ENCODE data around the gene MIER2.
"Not testable (repeated sequence)": the region's sequence is repeated elsewhere in the genome, so short reads cannot be mapped to it uniquely, and the experiment has no call there.

MIER2 gene, protein sequence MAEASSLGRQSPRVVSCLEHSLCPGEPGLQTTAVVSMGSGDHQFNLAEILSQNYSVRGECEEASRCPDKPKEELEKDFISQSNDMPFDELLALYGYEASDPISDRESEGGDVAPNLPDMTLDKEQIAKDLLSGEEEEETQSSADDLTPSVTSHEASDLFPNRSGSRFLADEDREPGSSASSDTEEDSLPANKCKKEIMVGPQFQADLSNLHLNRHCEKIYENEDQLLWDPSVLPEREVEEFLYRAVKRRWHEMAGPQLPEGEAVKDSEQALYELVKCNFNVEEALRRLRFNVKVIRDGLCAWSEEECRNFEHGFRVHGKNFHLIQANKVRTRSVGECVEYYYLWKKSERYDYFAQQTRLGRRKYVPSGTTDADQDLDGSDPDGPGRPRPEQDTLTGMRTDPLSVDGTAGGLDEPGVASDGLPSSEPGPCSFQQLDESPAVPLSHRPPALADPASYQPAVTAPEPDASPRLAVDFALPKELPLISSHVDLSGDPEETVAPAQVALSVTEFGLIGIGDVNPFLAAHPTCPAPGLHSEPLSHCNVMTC

DNA sequence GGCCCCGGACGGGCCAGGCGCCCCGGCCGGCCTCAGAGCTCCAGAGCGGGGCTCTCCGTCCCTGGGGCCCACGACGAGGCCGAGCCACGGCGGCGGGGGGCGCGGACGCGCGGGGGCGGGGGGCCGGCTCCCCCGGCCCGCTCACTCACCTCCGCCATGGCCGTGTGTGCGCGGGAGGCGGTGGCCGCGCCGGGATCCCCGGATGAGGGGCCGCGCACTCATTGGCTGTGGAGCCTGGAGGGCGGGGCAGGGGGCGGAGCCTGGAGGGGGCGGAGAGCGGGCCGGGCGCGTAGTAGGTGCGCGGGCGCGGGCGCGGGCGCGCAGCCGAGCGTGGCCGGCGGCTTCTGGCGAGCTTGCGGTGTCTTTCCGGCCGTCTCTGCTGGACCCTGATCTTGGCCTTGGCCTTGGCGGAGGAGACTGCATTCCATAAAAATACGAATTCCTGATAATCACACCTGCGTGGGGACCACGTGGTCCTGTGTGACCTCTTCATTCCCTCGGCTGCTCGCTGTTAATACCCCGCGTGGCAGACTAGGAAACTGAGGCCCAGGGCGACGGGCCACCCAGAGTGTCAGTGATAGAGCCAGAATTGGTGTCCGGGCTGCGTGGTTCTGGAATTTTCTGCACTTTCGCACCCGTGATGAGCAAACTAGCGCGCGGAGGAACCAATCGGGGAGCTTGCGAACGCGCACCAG, at the start of gene MIER2:
TSS of gene MIER2 (minus strand) at position 172 of the 695 bp plus-strand sequence. CDS start at position 158, 14 bp downstream.
- DNase-seq (ENCODE audit: low read depth) = peak; percentile 79
- TF ChIP-seq, protein P1, sequence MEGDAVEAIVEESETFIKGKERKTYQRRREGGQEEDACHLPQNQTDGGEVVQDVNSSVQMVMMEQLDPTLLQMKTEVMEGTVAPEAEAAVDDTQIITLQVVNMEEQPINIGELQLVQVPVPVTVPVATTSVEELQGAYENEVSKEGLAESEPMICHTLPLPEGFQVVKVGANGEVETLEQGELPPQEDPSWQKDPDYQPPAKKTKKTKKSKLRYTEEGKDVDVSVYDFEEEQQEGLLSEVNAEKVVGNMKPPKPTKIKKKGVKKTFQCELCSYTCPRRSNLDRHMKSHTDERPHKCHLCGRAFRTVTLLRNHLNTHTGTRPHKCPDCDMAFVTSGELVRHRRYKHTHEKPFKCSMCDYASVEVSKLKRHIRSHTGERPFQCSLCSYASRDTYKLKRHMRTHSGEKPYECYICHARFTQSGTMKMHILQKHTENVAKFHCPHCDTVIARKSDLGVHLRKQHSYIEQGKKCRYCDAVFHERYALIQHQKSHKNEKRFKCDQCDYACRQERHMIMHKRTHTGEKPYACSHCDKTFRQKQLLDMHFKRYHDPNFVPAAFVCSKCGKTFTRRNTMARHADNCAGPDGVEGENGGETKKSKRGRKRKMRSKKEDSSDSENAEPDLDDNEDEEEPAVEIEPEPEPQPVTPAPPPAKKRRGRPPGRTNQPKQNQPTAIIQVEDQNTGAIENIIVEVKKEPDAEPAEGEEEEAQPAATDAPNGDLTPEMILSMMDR (IDR thresholded peaks at IDR 0.05; ENCODE audit: low read length, missing control alignments) = no peak
- peak within 1 kb of the TSS; percentile 62 for H3K4me3 ChIP-seq (replicated peaks; ENCODE audit: low read depth, low read length)

DNA sequence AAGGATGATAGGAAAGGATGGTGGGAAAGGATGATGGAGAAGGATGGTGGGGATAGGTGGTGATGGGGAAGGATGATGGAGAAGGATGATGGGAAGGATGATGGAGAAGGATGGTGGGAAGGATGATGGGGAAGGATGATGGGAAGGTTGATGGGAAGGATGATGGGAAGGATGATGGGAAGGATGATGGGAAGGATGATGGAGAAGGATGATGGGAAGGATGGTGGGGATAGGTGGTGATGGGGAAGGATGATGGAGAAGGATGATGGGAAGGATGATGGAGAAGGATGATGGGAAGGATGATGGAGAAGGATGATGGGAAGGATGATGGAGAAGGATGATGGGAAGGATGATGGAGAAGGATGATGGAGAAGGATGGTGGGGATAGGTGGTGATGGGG, 49.0 kb upstream of the MIER2 start:
- not testable (repeated sequence) for H3K4me3 ChIP-seq (replicated peaks; ENCODE audit: low read depth, low read length); DNase-seq (ENCODE audit: low read depth)

DNA sequence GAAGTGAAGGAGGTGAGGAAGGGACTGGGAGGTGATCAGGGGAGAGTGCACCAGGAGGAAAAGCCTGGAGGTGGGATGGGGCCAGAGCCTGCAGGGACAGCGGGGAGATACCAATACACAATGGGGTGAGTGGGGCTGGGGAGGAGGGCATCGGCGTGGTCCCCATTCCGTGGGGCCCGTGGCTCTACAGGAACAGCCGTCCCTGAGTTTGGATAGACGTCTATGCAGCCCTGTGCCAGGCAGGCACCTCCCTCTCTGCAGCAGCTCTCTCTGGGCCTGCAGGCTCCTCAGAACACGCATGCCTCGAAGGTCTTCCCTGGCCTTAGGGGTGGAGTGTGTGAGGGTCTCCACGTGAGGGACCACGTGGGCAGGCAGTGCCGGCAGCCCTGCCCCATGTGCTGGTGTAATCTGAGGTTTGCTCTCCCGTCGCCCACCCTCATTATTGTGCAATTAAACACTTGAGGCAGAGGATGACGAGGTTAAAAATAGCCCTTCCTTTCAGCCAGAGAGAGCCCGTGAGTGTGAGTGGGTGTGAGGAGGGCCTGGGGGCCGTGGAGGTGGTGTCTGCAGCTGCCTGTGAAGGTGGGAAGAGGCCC, 47.9 kb upstream of the MIER2 start:
- H3K4me3 ChIP-seq (replicated peaks; ENCODE audit: low read depth, low read length) = no peak overlapping the region
- TF ChIP-seq, protein P1 (IDR thresholded peaks at IDR 0.05; ENCODE audit: low read length, missing control alignments) = no peak
- no peak for DNase-seq (ENCODE audit: low read depth)

DNA sequence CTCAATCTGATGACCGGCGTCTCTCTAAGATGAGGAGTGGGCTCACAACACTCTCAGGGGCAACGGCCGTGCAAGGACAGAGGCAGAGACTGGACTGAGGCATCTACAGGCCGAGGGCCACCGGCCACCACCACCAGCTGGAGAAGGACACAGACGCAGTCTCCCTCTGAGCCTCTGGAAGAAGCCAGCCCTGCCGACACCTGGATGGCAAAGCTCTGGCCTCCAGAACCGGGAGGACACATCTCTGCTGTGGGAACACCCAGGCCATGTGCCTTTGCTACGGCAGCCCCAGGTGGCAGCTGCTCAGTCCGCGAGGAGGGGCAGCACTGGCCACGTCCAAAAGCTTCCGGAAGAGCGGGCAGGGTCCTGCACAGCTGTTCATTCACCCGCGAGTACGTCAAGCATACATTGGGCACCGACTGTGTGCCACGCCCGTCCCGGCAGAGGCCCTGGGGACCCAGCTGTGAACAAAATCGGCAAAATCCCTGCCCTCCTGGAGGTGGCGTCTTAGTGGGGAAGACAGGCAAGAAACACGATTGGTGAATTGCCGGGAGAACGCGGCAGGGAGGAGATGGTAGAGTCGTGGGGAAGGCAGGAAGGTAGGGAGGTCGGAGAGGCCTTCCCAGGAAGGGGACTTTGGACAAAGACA, 47.3 kb upstream of the MIER2 start:
- TF ChIP-seq, protein P1 (IDR thresholded peaks at IDR 0.05; ENCODE audit: low read length, missing control alignments) = no peak
- no peak for DNase-seq (ENCODE audit: low read depth)

DNA sequence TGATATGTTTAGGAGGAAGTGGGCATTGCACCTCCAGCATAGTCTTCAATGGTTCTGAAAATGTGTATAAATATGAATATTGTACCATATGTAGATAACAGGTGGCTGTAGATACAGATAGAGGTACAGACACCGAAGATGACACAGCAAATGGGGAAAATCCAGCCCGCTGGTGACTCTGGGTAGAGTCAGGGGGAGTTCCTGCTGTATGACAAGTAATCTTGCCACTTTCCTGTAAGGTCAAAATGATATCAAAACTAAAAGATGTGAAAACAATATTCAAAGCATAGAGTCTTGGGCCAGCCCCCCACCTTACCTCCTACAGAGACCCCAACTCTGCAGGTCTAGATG, 46.6 kb upstream of the MIER2 start:
- TF ChIP-seq, protein P1 (IDR thresholded peaks at IDR 0.05; ENCODE audit: low read length, missing control alignments) = no peak
- DNase-seq (ENCODE audit: low read depth) = no peak
- no peak overlapping the region for H3K4me3 ChIP-seq (replicated peaks; ENCODE audit: low read depth, low read length)

More for the DNA sequence above, 47.3 kb upstream of the MIER2 start:
- H3K4me3 ChIP-seq (replicated peaks; ENCODE audit: low read depth, low read length) = no peak overlapping the region

DNA sequence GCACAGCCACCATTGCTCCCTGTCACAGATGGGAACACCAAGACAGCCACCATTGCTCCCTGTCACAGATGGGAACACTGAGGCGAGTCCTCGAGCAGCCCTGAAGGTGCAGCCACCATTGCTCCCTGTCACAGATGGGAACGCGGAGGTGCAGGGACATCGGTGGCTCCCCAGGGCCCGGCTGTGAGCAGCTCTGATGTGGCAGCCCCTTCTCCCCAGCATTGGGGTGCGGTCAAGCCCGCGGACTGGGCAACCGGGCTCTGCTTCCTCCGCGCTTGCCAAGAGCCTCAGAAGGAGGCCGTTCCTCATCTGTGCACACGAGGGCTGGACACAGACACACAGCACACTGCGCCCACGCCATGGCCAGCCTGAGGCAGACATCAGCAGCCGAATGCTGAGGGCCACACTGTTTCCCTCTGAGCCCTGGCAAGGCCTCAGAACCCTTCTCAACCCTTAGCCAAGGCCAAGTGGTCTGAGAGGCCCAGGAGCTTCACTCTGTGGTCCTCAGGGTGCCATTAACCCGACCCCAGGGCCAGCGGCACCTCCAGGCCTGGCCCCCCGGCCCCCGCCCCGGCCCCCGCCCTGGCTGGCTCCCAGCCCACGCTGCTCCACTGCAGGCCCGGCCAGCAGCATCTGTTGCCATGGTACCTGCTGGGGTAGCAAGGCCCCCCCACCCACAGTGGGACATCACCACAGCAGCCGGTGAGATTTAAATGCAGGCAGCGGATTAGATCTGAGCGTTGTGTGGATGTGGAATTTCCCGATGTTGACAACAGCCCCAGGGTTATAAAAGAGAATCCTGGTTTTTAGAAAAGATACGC, 46.0 kb upstream of the MIER2 start:
- TF ChIP-seq, protein P1 (IDR thresholded peaks at IDR 0.05; ENCODE audit: low read length, missing control alignments) = no peak
- no peak overlapping the region for H3K4me3 ChIP-seq (replicated peaks; ENCODE audit: low read depth, low read length)
- DNase-seq (ENCODE audit: low read depth) = no peak

All from fibroblast of pulmonary artery (primary cell).